ENCODE results near the gene HTT.

Gene HTT

GRCh38 chr4:3257556-3258482, 183.3 kb downstream of the HTT start:
- H3K4me1 Mint-ChIP-seq (ENCODE audit: low read depth) = no peaks in the 10 kb centered on the region
- H3K4me3 Mint-ChIP-seq = no peak overlapping the region
- no peak overlapping the region for H3K27ac Mint-ChIP-seq
- peaks cover 43% of the 10 kb centered on the region for H3K36me3 Mint-ChIP-seq (ENCODE audit: low read depth)
- no peaks in the 10 kb centered on the region for H3K9me3 Mint-ChIP-seq
- no peaks in the 10 kb centered on the region for H3K27me3 Mint-ChIP-seq
- intact Hi-C loops (cut with micrococcal nuclease) = no loop called here

- no peaks in the 10 kb centered on the region for H3K9me3 Mint-ChIP-seq
Observed at GRCh38 chr4:3261411-3262207, 187.1 kb downstream of the HTT start.

DNA sequence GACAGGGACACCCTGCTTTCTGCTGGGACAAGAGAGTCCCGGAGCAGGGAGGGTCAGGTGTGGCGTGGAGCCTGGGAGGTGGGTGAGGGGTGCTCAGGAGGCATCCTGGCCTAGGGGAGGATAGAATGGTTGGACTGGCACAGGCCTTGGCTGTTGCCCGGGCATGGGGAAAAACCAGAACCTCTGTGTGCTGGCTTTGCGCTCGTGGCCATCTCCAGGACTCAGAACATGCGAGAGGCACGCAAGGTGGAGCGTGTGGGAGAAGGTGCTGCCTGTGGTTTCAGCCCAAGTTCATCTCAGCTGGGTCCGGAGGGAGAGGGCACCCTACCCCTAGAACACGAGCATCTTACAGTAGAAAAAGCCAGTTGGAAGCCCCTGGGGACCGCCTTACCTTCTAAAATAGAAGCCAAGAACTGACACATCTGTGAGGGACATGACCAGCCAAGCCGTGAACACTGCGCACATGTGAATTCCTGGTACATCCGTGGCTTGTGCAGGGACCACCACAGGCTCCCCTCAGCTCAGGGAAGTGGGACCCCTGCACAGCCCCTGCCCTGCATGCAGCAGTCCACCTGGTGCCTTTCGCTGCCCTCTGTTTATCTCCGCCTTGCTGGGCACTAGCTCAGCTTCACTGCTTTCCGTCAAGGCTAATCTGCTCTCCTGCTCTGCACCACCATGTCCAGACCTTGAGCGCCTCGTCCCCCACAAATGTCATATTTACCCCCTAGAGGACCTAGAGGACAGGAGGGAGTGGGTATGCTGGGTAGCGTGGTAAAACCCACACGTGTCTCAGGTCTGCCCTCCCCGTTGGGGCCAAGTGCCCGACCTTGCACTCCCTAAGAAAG, 187.9 kb downstream of the HTT start:
- Mint-ChIP-seq H3K27me3 (no peaks in the 10 kb centered on the region), H3K4me3 (no peak overlapping the region), H3K36me3 (ENCODE audit: low read depth) (no peaks in the 10 kb centered on the region), H3K4me1 (ENCODE audit: low read depth) (no peaks in the 10 kb centered on the region), H3K27ac (no peak overlapping the region), H3K9me3 (no peaks in the 10 kb centered on the region)
- intact Hi-C loops (cut with micrococcal nuclease) = no loop called here

More at GRCh38 chr4:3261411-3262207, 187.1 kb downstream of the HTT start:
- no peaks in the 10 kb centered on the region for H3K4me1 Mint-ChIP-seq (ENCODE audit: low read depth)
- no peak overlapping the region for H3K4me3 Mint-ChIP-seq
- no peaks in the 10 kb centered on the region for H3K27me3 Mint-ChIP-seq
- peaks cover 5% of the 10 kb centered on the region for H3K36me3 Mint-ChIP-seq (ENCODE audit: low read depth)
- H3K27ac Mint-ChIP-seq = no peak overlapping the region
- intact Hi-C loops (cut with micrococcal nuclease) = no loop called here

DNA sequence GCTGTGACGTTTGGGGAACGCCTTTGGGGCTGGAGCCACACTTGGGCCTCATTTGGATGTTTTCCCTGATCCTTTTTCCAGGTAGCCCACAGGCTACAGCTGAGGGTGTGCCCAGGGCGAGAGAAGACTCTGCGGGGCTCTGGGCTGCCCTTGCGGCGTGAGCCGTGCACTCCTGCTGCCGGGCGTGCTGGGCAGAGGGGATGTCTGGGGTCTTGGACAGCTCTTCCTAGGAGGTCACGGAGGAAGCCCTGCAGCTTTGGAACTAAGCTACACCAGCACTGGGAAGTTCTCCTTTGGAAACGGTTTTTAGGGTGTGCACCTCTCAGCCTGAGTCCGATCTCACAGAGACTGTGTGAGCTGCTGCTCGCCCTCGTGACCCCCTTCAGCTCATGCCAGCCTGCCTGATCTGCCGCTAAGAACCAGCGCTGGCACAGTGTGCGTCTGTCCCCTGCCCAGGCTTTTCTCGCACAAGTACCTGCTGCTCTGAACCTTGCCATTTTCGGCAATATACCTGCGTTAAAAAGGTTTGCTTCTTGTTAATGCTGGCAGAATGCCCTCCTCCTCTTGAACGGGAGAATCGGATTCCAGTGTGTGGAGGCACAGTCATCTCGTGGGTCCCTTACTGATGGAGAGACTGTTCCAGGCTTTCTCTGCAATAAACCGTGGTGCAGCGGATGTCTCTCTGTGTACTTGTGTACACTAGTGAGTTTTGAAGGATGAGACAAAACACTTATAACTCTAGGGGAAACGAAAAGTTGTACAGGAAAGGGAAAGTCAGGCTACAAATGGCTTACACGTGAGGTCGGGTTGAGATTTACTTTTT, 188.8 kb downstream of the HTT start:
- H3K27me3 Mint-ChIP-seq = no peaks in the 10 kb centered on the region
- H3K9me3 Mint-ChIP-seq = no peaks in the 10 kb centered on the region
- H3K36me3 Mint-ChIP-seq (ENCODE audit: low read depth) = no peaks in the 10 kb centered on the region
- H3K4me3 Mint-ChIP-seq = no peak overlapping the region
- no peak overlapping the region for H3K27ac Mint-ChIP-seq
- H3K4me1 Mint-ChIP-seq (ENCODE audit: low read depth) = no peaks in the 10 kb centered on the region
- intact Hi-C loops (cut with micrococcal nuclease) = no loop called here

DNA sequence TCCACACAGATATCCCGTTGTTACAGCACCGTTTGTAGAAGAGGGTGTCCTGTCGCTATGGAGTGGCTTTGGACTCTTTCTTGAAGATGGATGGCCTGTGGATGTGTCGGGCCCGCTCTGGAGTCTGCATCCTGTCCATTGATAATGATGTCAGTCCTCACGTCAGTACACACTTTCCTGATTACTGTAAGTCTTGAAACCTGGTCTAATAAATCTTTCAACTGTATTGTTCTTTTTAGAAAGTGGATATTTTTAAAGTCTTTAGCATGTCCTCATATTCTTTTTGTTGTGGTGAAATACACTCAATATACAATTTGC, 189.4 kb downstream of the HTT start:
- no peak overlapping the region for H3K27ac Mint-ChIP-seq
- intact Hi-C loops (cut with micrococcal nuclease) = no loop called here
- no peaks in the 10 kb centered on the region for H3K9me3 Mint-ChIP-seq
- no peaks in the 10 kb centered on the region for H3K36me3 Mint-ChIP-seq (ENCODE audit: low read depth)
- H3K4me1 Mint-ChIP-seq (ENCODE audit: low read depth) = no peaks in the 10 kb centered on the region
- H3K4me3 Mint-ChIP-seq = no peak overlapping the region
- no peaks in the 10 kb centered on the region for H3K27me3 Mint-ChIP-seq

DNA sequence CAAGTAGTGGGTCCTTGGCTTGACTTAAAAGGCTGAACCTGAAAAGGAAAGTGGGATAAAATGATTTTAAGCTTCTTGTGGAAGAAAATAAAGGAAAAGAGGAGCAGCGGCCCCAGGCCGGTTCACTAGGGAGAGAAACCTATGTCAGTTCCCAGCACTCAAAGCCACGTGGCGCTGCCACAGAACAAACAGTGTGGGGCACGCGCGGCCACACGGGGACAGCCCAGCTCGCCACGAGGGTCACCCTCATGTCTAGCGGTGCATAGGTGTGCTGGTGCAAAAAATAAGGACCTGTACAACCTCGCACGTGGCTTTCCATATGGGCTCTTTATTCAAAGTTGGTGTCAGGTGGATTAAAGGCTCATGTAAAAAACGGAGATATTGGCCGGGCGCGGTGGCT, 191.6 kb downstream of the HTT start:
- Mint-ChIP-seq H3K27ac (no peak overlapping the region), H3K4me1 (ENCODE audit: low read depth) (no peaks in the 10 kb centered on the region), H3K9me3 (no peaks in the 10 kb centered on the region), H3K4me3 (no peak overlapping the region), H3K27me3 (no peaks in the 10 kb centered on the region), H3K36me3 (ENCODE audit: low read depth) (no peaks in the 10 kb centered on the region)
- intact Hi-C loops (cut with micrococcal nuclease) = no loop called here

- no peak overlapping the region for H3K4me3 Mint-ChIP-seq
- no peaks in the 10 kb centered on the region for H3K4me1 Mint-ChIP-seq (ENCODE audit: low read depth)
- H3K27me3 Mint-ChIP-seq = no peaks in the 10 kb centered on the region
- intact Hi-C loops (cut with micrococcal nuclease) = no loop called here
- no peaks in the 10 kb centered on the region for H3K36me3 Mint-ChIP-seq (ENCODE audit: low read depth)
- no peaks in the 10 kb centered on the region for H3K9me3 Mint-ChIP-seq
- H3K27ac Mint-ChIP-seq = no peak overlapping the region
Observed at GRCh38 chr4:3267576-3268394, 193.3 kb downstream of the HTT start.

- H3K27ac Mint-ChIP-seq = no peak overlapping the region
- intact Hi-C loops (cut with micrococcal nuclease) = no loop called here
- H3K36me3 Mint-ChIP-seq (ENCODE audit: low read depth) = no peaks in the 10 kb centered on the region
- no peak overlapping the region for H3K4me3 Mint-ChIP-seq
- H3K9me3 Mint-ChIP-seq = no peaks in the 10 kb centered on the region
- no peaks in the 10 kb centered on the region for H3K4me1 Mint-ChIP-seq (ENCODE audit: low read depth)
- H3K27me3 Mint-ChIP-seq = no peaks in the 10 kb centered on the region
Observed at GRCh38 chr4:3268395-3269104, 194.1 kb downstream of the HTT start.

DNA sequence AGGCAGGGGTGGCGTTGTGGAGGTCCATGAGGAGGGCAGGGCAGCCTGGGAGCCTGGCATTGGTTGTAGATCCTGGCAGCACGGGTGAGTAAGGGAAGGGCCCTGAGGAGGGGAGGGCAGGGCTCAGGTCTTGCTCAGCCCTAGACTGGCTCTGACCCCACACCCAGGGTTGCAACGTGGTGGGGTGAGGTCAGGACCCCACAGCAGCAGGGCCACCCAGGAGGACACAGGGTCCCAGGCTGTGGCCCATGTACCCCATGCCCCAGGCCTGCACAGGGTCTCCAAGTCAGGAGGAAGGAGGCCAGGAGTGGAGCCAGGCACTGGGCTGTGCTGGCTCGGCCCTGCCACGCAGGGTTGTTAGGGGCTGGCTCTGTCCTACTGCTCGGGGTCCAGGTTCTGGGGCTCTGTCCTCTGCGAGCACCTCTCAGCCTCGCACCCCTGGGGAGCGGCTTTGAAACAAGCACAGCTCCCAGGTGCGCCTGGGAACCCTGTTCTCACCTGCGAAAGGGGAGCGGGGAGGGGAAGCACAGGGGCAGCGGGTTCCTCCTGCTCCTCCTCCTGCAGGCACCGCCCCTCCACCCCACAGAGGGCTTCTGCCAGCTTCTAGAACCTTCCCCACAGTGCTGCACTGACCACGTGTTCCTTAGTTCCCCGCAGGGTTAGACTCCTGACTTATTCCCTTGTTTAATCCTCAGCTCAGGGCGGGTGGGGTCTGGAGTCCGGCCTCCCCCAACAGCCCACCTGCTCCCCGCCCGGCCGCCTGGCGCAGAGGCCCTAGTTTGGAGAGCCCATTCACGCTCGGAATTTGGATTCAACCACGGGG, 194.8 kb downstream of the HTT start:
- Mint-ChIP-seq H3K4me1 (ENCODE audit: low read depth) (no peaks in the 10 kb centered on the region), H3K4me3 (no peak overlapping the region), H3K9me3 (no peaks in the 10 kb centered on the region), H3K27ac (no peak overlapping the region), H3K36me3 (ENCODE audit: low read depth) (no peaks in the 10 kb centered on the region), H3K27me3 (no peaks in the 10 kb centered on the region)
- intact Hi-C loops (cut with micrococcal nuclease) = no loop called here

GRCh38 chr4:3269991-3270611, 195.6 kb downstream of the HTT start:
- H3K36me3 Mint-ChIP-seq (ENCODE audit: low read depth) = no peaks in the 10 kb centered on the region
- no peak overlapping the region for H3K4me3 Mint-ChIP-seq
- no peak overlapping the region for H3K27ac Mint-ChIP-seq
- H3K9me3 Mint-ChIP-seq = no peaks in the 10 kb centered on the region
- no peaks in the 10 kb centered on the region for H3K4me1 Mint-ChIP-seq (ENCODE audit: low read depth)
- H3K27me3 Mint-ChIP-seq = no peaks in the 10 kb centered on the region
- intact Hi-C loops (cut with micrococcal nuclease) = no loop called here

DNA sequence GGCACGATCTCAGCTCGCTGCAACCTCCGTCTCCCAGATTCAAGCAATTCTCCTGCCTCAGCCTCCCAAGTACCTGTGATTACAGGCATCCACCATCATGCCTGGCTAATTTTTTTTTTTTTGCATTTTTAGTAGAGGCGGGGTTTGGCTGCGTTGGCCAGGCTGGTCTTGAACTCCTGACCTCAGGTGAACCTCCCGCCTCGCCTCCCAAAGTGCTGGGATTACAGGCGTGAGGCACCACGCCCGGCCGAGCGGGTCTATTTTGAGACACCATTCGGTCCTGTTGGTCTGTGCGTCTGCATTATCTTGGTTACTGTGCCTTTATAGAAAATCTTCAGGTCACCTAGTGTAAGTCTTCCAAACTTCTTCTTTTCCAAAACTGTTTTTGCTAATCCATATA, 196.7 kb downstream of the HTT start:
- H3K27ac Mint-ChIP-seq = no peak overlapping the region
- no peaks in the 10 kb centered on the region for H3K27me3 Mint-ChIP-seq
- intact Hi-C loops (cut with micrococcal nuclease) = no loop called here
- no peak overlapping the region for H3K4me3 Mint-ChIP-seq
- H3K36me3 Mint-ChIP-seq (ENCODE audit: low read depth) = no peaks in the 10 kb centered on the region
- no peaks in the 10 kb centered on the region for H3K4me1 Mint-ChIP-seq (ENCODE audit: low read depth)
- no peaks in the 10 kb centered on the region for H3K9me3 Mint-ChIP-seq

All from dendritic cell treated with granulocyte-macrophage colony-stimulating factor and Interleukin-4, amounts not matched to agents 40 ng/mL and 50 ng/mL, for 4 days (primary cell).